Measurements from ENCODE around the gene URB1.
"Not testable (repeated sequence)": the region's sequence is repeated elsewhere in the genome, so short reads cannot be mapped to it uniquely, and the experiment has no call there.

URB1 gene

GRCh38 chr21:32372755-32373154 lies 20.1 kb downstream of the URB1 start:
- DNase-seq = no peak

GRCh38 chr21:32371913-32372314 lies 20.9 kb downstream of the URB1 start:
- no peak for DNase-seq

- no peak for DNase-seq
Observed at GRCh38 chr21:32370998-32371766, 21.6 kb downstream of the URB1 start.

- DNase-seq = not testable (repeated sequence)
Observed at GRCh38 chr21:32368961-32369360, 23.9 kb downstream of the URB1 start.

GRCh38 chr21:32368386-32368785 lies 24.4 kb downstream of the URB1 start:
- DNase-seq = no peak

- DNase-seq = no peak
Observed at GRCh38 chr21:32367158-32367557, 25.7 kb downstream of the URB1 start.

- no peak for DNase-seq
Observed at GRCh38 chr21:32366191-32366590, 26.6 kb downstream of the URB1 start.

- DNase-seq = no peak
Observed at GRCh38 chr21:32364796-32365195, 28.0 kb downstream of the URB1 start.

GRCh38 chr21:32364387-32364786 lies 28.4 kb downstream of the URB1 start:
- DNase-seq = no peak

- no peak for DNase-seq
Observed at GRCh38 chr21:32360401-32360975, 32.3 kb downstream of the URB1 start.

- peak; percentile 40 for DNase-seq
Observed at GRCh38 chr21:32359719-32360260, 33.0 kb downstream of the URB1 start.

- DNase-seq = no peak
Observed at GRCh38 chr21:32356874-32357395, 35.9 kb downstream of the URB1 start.

- no peak for DNase-seq
Observed at GRCh38 chr21:32353002-32353711, 39.7 kb downstream of the URB1 start.

GRCh38 chr21:32352526-32352925 lies 40.3 kb downstream of the URB1 start:
- no peak for DNase-seq

- DNase-seq = no peak
Observed at GRCh38 chr21:32351428-32351827, 41.4 kb downstream of the URB1 start.

GRCh38 chr21:32350981-32351380 lies 41.8 kb downstream of the URB1 start:
- DNase-seq = no peak

- no peak for DNase-seq
Observed at GRCh38 chr21:32350211-32350980, 42.4 kb downstream of the URB1 start.

- no peak for DNase-seq
Observed at GRCh38 chr21:32349333-32349944, 43.4 kb downstream of the URB1 start.

- DNase-seq = no peak
Observed at GRCh38 chr21:32348604-32349332, 44.0 kb downstream of the URB1 start.

GRCh38 chr21:32347977-32348376 lies 44.8 kb downstream of the URB1 start:
- DNase-seq = no peak

GRCh38 chr21:32347351-32347750 lies 45.5 kb downstream of the URB1 start:
- no peak for DNase-seq

GRCh38 chr21:32346951-32347350 lies 45.9 kb downstream of the URB1 start:
- DNase-seq = no peak

Measured in RPMI8226 (cell line).